GM21529 (cell line): ENCODE results near the gene KIF5C.

Source experiments
- ATAC-seq: cut with Tn5 transposase; IDR thresholded peaks from one replicate; pipeline ENCODE4 v1.9.1; 2021; ENCODE audit not compliant: unreplicated experiment

Gene KIF5C

DNA sequence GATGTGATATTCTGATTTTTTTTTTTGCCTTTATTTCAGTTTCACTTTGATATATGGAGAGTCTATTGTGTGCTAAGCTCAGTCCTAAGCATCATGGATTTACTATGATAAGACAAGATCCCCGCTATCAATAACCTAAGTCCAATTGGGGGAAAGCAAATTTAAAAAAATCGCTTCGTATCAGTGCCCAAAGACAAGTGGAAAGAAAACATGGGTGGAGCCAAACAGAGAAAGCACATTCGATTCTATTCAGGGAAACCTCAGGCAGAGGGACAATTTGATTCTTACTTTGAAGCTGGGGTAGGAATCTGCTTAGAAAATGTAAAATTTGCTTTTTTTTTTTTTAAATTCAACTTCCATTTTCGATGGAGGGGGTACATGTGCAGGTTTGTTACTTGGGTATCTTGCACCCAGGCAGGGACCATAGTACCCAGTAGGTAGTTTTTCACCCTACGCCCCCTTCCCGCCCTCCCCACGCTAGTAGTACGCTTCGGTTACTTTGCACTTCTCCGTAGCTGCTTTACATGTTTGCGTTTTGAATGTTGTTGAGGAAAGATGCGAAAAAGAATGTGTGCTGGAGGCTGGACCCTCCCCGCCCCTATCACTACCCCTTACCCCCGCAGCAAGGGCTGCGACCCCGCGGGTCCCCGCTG, 12.4 kb downstream of the KIF5C start:
- ATAC-seq: no peak

DNA sequence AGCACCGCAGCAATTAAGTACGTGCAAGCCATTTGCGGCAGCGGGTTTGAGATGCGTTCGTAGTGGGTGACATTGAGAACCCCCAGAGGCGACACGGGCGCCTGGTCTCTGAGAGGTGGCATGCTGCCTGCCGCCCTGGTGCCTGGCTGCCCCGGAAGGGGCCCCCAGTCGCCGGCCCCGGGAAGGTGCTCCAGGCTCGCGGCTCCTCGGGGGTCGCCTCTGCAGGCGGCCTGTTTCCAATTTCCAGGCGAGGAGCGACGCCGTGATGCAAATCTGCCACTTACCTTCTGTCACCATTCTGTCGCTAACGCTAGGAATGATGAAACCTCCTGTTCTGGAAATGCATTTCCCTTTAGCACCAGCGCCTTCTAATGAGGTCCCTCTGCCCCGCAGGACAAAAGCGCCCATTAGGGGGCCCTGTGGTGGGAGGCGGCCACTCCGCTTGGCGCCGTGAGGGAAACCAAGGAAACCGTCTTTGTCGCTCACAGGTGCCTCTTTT, 13.0 kb downstream of the KIF5C start:
- no peak for ATAC-seq

DNA sequence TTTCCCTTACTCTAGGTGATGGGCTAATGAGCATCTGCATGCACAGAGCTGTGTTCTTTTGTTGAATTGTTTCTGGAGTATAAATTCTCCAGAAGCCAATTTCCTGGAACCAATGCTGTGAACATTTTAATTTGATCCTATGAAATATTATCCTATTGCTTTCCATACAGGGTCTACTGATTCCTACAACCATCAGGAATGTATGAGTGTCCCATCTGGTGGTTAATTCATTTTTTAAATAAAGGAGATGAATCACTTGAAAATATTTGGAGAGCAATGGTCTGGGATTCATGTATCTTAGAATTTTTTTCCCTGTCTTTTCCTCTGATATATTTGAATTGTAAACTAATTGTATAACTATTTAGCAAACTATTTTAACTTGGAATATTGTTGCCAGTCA, 14.0 kb downstream of the KIF5C start:
- ATAC-seq: no peak

DNA sequence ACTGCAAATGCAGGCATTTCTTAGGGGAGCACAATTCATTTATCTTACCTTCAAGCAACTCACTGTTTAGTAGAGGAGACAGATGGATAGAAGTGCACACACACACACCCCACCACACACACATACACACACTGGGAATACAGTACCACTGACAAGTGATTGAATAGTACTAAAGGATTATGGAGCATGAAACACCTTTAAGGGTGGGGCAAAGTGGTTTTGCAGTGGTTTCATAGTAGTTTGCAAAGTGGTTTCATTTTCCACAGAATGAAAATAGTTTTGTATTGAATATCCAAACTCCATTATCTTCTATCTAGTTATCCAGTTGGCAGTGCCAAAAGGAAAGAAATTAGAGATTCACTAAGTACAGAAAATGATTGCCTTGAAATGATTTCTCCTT, 18.9 kb downstream of the KIF5C start:
- ATAC-seq: no peak

DNA sequence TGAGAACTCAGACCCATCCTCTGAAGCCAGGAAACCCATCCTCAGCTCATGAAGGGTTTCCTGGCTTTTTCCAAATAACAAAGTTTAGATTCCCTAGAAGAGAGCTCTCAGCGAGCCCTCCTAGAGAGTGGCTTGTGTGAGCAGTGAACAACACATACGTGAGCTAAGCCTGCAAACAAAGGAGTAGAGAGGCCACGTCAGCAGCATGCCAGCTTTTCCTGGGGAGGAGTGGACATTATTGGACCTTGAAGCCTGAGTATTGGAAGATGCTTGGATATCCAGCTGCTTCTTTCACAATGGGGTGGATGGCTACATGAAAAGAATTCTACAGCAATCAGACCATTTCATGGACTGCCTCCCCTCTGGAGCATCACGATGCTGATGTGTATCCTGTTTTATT, 21.1 kb downstream of the KIF5C start:
- no peak for ATAC-seq

DNA sequence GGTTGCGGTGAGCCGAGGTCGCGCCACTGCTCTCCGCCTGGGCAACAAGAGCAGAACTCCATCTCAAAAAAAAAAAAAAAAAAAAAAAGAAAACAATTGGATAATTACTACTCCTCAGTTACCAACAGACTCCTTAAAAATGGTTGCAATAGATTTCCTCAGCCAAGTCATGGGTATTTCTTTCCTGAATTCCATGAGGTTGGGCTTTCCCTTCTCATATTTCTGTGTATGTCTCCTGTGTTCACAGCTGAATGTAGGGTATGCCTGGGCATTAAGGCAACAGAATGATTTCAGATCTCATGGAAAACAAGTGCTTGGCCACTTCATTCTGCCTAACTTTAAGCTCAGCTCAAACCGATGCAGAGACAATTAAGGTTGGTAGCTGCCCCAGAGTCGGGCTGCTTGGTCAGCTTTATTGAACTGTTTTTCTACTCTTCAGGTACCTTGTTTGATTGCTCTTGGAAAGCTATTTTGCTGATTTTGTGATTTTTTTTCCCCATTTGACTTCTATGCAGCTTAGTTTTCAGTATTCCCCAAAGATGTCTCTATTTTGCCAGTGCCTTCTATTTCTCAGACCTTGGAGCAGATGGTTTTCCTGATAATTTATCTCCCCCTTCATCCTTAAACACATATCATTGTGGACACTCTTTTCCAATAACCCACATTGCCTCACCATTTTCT, 24.8 kb downstream of the KIF5C start:
- ATAC-seq: no peak

DNA sequence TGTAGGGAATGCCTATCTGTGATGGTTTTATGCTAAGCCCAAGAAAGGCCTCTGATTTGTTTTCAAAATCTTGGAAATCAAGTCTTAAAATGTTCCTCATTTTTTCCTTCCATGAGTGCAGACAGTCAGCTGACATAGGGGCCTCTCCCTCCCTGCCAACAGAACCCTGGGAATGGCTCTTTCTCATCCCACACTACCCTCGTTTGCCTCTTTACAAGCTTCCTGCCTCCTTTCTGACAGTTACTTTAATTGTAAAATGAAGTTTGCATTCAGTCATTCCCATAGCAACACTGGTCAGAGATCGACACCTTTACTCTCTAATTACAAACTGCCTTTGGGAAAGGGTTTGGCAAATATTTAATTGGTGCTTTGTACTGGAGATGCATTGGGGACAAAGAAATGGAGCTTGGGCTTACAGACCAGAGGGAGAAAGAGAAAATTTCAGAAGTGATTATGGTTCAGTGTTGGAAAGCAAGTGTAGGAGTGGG, 25.4 kb downstream of the KIF5C start:
- no peak for ATAC-seq

DNA sequence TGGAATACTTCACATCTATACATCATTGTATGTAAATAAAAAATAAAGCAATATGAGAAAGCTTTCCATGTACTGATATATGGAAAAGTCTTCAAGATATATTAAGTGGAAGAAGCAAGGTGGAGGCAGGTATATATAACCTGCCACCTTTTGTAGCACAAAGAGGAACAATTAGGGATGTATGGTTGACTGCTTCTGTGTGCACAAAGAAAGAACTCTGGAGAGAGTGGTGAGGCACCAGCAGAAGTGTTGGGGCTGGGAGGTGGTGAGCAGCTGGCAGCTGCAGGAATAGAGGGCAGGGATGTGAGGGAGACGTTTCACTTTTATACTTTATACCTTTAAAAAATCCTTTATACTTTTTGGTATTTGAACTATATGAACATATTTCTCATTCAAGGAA, 26.1 kb downstream of the KIF5C start:
- ATAC-seq: no peak

DNA sequence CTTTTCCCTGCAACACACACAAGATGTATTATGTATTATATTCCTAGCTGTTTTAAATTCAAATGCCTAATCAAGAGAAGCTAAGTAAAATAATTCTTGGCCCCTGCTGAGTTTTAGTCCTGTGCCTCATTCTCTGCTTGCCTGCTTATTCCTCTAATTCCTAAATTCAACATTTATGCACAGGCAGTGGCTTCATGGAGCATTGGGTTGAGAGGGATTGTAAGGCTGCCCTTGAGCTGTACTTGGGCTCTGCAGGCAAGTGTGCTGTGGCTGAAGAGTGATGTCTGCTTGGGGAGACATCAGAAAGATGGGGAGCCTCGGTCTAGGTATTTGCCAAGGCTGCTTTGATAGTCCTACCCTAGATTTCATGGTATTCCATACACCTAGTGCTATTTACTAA, 27.8 kb downstream of the KIF5C start:
- ATAC-seq: no peak

DNA sequence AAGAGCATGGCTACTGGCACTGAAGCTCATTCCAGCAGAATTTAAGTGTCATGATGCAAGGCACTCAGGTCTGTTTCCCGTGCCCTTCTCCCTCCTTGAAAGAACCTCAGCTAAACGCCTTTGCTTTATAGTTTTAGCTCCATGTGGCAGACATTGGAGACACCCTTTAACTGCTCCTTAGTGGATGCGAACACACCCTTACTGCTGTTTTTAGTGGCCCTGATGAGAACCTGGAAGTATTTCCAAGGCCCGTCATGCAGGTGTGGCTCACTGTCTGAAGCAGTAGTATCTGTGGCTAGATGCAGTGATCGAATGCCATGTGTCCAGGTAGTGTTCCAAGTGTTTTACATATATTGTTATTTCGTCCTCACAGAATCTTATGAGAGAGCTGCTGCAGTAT, 28.3 kb downstream of the KIF5C start:
- ATAC-seq: no peak

DNA sequence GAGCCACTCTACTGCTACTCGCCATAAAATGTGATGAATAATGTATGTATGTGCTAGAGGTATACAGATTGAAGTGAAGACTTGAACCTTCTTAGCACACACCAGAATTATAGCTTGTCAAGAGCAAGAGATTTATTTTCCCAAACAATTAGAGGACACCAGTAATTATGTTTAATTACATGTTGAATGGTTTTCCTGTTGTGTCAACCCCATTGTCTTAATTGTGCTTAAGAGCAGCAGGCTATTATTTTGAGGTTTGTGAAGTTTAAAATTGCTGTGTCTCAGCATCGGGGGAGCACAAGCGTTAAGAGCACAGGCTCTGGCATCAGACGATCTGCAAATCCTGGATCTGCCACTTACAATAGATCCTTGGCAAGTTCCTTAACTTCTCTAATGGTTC, 29.0 kb downstream of the KIF5C start:
- ATAC-seq: no peak

DNA sequence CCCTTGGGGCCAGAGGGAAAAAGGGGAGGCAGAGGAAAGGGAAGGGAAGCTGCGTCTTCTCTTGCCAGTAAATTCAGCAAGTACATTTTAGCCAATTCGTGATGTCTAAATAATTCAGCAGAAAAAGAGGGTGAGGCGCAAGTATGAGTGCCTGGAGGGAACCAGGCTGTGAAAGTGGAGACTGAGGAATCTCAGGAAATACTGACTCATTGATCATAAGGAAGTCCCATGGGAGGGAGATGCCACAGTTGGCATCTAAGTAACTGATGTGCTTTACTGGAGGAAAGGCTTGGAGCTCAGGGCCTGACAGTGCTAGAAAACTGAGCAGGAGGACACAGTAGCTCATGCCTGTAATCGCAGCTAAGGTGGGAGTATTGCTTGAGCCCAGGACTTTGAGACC, 31.1 kb downstream of the KIF5C start:
- no peak for ATAC-seq

DNA sequence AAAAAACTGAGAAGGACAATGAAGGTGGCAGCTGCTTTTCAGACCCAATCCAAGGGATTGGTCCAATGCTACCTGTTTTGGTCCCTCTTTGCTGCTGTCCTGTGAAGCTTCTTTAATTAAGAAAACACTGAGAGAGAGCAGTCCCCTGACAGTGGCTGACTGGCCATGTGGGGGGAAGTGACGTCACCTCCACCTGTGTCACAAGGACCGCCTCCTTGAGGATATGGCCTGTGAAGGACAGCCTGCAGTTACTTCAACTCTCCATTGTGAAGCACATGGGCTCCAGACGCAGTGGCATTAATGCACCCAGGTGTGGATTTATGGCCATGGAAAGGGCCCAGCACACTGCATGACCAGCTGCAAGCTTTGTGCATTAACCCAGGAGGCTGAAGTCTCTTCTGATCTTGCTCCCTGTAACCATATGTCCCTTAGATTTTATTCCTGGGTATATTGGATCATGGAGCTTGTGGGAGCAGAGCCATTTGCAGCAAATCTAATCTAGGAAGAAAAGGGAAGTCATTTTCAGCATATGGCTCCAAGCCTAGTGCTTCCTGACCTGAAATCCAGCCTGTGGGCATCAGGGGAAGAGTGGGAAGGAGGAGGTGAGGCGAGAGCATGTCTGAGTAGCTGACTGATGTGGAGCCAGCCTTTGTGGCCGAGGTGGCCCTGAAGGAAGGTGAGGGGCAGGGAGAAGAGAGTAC, 32.2 kb downstream of the KIF5C start:
- ATAC-seq: no peak

DNA sequence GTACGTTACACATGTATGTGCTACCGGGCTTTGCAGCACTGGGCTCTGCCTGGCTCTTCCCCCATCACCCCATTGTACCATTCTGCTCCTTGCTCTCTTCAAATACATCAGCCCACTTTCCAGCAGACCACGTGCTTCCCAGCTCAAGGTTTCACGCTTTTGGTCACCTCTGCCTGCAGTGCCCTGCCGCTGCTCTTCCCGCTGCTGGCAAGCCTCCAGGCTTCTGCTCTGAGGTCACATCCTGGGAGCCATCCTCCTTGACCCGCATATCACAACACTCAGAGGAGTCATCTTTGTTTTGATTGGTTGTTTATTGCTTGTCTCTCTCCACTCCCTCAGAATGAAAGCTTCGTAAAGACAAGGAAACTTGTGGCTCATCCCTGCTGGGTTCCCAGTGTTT, 34.1 kb downstream of the KIF5C start:
- no peak for ATAC-seq

DNA sequence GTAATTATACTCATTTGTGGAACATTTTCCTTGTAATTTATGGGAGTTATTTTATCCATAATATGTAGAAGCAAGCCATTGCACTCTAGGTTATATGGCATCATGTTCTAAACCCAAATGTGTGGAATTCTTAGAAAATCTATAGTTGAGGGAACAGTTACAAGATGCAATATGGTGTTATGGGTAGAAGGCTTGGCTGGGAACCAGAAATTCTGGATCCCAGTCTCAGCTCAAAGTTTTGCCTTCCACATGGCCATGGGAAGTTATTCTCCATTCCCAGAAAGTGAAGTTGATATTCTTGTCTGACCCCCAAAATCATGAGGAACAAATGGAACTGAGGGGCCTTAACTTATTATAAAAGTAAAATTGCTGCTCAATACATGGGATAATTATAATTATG, 38.0 kb downstream of the KIF5C start:
- ATAC-seq: no peak

DNA sequence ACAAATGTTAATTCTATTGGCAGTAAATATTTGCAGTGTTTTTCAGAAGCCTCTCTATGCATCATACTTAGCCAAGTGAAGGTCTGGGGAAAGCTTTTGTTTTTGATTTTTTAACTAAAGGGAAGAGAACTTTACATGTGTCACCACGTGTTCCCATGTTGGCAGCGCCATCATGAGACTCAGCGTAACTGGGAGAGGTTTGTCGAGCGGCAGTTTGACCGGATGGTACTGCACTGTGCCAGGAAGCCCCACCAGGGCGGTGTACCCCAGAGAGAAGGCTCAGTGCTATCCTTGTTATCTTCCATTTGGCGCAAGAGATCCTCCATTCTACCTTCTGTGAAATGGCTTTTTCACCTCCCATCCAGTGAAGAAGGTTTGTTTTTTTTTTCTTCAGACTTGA, 38.5 kb downstream of the KIF5C start:
- ATAC-seq: no peak

DNA sequence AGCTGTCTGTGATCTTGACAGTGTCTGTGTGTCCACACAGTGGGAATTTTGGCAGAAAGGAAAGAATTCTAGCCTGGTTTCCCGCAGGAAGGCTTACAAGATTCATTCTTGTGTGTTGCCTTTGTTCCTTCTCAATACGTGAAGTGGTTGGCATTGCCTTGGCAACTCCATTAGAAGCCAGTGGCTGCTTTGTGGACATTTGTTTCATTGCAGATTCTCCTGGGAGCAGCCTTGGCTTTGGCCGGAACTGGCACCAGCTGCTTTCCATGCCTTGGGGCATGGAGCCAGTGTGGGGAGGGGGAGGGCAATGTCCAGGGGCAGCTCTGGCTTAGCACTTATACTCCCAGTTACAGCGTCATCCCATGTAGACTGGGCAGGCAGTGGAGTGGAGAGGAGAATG, 39.4 kb downstream of the KIF5C start:
- ATAC-seq: no peak

DNA sequence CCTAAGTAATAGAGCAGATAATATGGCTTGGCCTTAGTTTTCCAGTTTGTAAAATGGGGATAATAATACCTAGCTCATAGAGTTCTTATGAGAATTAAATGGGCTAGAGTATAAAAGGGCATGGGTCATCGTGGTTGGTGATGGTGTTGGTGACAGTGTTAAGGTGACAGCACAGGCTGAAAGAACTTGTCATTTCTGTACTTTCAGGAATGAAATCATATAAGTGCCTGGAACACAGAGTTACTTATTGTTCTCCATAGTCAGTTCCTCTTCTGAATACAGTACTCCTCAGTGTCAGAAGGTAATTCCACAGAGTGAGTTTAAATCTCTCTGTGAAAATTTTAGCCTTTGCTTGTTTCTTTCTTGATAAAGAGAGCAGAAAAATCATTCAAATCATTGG, 42.4 kb downstream of the KIF5C start:
- no peak for ATAC-seq

DNA sequence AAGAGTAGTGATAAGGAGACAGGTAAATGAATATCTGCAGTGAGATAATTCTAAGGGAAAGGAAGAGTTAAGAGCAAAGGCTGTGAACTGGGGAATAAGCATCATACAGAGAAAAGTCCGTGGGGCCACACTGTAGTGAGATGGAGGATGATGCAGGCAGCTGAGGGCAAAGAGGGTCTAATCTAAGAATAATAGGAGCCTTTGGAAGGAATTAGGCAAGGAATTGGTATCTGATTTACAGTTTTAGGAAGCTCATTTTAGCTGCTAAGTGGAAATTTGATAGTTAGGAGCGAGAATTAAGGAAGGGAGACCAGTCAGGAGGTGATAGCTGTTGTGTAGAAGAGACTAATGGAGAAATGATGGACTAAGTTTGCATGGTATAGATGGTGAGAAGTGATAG, 43.5 kb downstream of the KIF5C start:
- no peak for ATAC-seq

DNA sequence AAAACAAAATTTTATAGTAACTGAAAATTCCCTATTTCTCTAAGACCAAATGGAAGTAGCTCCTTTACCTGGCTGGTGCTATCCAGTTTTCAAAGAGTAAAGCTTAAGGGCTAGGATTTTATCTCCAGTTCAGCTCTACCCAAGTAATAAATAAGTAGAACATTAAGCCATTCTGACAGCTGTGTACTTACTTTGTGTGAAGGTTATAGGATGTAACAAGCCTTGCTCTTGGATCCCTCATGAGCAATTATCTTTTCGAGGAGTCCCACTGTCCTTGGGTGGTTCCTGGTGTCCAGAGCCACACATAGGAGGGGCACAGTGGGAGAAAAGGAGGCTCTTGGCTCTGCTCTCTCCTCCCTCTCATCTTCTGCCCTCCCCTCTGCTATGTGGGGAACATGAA, 45.5 kb downstream of the KIF5C start:
- ATAC-seq: no peak

DNA sequence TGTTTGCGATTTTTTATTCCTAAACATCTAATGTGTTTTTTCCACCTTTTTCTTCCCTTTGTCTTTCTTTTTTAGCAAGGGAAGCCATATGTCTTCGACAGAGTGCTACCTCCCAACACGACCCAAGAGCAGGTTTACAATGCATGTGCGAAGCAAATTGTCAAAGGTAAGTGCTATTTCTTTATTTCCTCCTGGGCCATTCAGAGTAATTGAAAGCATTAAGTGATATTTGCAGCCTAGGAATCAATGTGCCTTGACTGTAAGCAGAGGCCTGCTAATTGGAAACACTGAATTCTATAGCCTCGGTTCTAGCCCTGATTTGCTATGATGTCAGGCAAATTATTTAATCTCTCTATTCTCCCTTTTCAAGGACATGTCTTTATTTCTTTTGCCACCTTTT, 47.0 kb downstream of the KIF5C start:
- ATAC-seq: no peak

DNA sequence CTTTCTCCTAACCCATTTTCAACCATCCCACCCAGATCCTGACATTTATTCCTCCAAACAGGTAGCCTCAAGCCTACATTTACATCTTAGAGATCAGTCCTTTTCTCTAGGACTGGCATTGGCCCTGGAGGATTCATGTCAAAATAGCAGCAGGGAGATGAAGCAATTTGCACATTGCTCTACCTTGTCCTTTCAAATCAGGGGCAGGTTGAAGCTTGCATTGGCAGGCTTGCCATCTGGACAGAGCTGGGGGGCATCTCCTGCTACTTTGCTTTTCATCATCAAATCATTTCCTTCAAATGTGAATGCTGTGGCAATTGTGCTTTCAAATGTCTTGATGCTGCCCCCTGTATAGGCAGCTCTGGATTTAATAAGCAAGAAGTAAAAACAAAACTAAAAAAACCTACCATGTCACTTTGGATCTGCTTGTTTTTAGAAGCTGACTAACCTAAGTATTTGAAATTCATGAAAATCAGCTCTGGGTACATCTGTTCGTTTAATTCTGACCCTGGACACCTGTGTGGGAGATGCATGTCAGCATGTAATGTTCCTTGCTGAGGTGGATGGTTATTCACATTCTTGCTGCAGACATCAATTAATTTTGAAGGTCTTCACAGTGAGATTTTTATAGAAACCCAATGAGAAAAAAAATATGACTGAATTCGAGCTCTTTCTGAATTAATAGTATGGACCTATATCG, 47.9 kb downstream of the KIF5C start:
- ATAC-seq: no peak
